ENCODE results near the gene TTC38.
A peak's percentile ranks its signal among the peaks of the same experiment; 100 is the strongest.

The TTC38 gene

DNA sequence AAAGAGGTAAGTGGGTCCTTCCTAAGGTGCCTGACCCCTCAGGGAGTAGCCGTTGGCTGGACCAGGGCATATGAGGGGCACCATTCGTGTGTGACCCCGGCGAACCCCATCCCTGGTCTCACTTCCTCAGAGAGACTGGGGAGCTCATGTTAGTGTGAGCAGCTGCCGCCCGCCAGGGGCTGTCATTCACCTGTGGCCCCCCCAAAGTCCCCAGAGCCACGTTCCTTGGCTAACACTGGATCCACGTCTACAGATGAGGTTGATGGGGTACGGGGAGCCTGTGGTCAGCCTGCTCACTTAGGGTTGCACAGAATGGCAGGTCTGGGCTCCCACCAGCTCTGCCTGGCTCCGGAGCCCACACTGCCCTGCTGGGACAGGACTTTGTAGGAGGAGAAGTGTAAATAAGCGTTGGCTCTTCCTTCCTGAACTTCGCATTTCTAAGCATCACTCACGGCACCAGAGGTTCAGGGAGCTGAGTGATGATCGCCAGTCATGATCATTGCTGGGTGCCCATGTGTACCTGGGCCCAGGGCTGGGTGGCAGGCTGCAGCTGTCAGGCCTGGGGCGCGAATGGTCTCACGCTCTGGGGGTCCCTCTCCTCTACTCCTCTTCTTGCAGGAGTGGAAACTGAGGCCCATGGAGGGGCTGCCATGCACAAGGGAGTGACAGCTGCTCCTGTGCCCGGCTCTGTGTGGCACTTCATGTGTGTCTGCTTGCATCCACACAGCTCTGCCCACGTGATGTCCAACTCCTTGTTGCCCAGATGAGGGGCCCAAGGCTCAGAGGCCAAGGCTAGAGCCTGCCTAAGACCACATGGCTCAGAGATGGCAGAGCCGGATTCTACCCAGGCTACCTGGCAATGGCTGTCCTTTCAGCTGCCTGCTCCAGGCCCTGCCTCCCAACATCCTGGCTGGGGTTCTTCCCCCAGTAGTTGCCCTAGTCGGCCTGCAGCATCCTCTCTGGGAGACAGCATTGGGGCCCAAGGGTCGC lies 11.1 kb downstream of the TTC38 start:
- Mint-ChIP-seq H3K27ac (no peak overlapping the region), H3K9me3 (no peaks in the 10 kb centered on the region), H3K36me3 (ENCODE audit: low read depth) (peaks cover 10% of the 10 kb centered on the region), H3K27me3 (no peaks in the 10 kb centered on the region), H3K4me1 (no peaks in the 10 kb centered on the region), H3K4me3 (no peak overlapping the region)
- ATAC-seq (no peak), DNase-seq (no peak)

- H3K36me3 Mint-ChIP-seq (ENCODE audit: low read depth) = peaks cover 16% of the 10 kb centered on the region
- ATAC-seq (no peak), DNase-seq (no peak)
- no peak overlapping the region for H3K4me3 Mint-ChIP-seq
- H3K4me1 Mint-ChIP-seq = no peaks in the 10 kb centered on the region
- no peak overlapping the region for H3K27ac Mint-ChIP-seq
- H3K9me3 Mint-ChIP-seq = no peaks in the 10 kb centered on the region
- H3K27me3 Mint-ChIP-seq = no peaks in the 10 kb centered on the region
Measured at GRCh38 chr22:46280063-46280817, 12.4 kb downstream of the TTC38 start.

DNA sequence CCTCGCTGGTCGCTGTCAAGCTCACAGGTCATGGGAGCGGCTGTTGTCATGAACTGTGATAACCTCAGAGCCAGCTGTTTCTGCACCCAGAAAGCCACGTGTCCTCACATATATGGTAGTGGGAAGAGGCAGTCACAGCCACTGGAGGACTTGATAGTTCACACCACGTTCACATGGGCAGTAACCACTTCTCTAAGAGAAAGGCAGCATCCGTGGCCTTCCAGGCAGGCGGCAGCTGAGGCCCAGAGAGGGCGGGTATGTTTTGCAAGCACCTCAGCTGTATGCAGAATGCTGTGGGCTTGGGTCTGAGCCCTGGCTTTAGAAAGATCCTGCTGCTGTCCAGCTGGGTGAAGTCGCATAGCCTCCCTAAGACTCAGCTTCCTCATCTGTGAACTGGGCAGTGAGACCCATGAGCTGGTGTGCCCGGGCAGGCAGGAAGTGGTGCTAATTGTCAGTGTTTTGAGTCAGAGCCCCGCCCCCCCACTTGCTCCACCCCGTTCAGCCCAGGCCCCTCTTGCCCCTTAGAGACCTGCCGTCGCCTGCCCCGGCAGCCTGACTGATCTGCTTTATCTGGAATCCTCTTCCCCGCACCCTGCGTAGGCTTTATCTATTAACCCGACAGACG lies 13.3 kb downstream of the TTC38 start:
- peaks cover 2% of the 10 kb centered on the region for H3K4me1 Mint-ChIP-seq
- H3K9me3 Mint-ChIP-seq = no peaks in the 10 kb centered on the region
- H3K27me3 Mint-ChIP-seq = no peaks in the 10 kb centered on the region
- peaks cover 11% of the 10 kb centered on the region for H3K36me3 Mint-ChIP-seq (ENCODE audit: low read depth)
- H3K27ac Mint-ChIP-seq = no peak overlapping the region
- peak; percentile 11 for ATAC-seq
- peak overlapping the region; percentile 15 for H3K4me3 Mint-ChIP-seq
- no peak for DNase-seq

DNA sequence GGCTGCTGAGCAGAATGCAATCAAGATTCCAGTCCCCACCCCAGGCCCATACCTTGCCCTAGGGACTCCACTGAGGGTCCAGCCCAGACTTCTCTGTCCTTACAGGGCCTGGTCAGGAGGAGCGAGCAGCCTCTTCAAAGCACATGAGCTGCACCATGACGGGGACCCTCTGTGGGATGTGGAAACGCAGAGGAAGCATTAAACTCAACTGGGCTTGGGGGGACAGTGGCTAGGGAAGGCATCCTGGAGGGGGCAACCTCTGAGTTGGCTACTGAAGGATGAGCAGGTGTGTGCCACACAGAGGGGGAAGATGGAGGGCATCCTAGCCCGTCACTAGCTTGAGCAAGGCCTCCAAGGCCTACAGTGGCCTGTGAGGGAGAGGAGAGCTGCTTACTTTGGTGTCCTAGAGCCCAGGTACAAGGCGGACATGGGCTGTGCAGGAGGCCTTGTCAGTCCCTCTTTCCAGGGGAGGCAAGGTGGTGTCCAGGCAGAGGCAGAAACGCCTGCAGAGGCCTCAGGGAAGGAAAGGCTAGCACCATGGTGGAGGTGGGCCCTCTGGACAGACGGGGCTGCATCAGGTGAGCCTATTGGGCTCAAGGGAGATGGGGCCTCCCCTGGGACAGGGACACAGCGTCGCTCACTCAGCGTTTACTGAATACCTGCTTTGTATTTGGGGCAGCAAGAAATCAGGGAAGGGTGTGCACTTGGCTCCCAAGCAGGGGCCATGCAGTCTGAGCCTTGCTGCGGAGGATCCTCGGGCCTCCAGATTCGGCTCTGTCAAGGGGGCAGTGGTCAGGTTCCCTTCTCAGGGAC lies 14.3 kb downstream of the TTC38 start:
- ATAC-seq (no peak), DNase-seq (no peak)
- H3K27ac Mint-ChIP-seq = no peak overlapping the region
- peaks cover 2% of the 10 kb centered on the region for H3K4me1 Mint-ChIP-seq
- H3K36me3 Mint-ChIP-seq (ENCODE audit: low read depth) = peaks cover 11% of the 10 kb centered on the region
- H3K9me3 Mint-ChIP-seq = no peaks in the 10 kb centered on the region
- no peak overlapping the region for H3K4me3 Mint-ChIP-seq
- H3K27me3 Mint-ChIP-seq = no peaks in the 10 kb centered on the region

DNA sequence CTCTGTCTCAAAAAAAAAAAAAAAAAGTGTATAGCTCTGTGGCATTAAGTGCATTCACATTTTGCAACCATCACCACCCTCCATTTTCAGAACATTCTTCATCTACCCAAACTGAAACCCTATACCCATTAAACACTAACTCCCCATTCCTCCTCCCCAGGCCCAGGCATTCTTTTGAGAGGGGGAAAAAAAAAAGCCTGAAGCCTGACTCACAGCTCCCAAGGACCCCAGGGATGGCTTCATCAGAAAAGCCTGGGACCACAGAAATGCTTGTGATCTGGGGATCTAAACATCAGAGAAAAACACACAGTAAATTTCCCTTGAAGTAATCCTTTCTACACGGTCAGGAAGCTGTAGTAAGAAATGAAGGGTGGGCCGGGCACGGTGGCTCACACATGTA lies 18.2 kb downstream of the TTC38 start:
- H3K4me3 Mint-ChIP-seq = no peak overlapping the region
- ATAC-seq = no peak

GRCh38 chr22:46286941-46287872 lies 19.4 kb downstream of the TTC38 start:
- DNase-seq (no peak), ATAC-seq (no peak)
- H3K36me3 Mint-ChIP-seq (ENCODE audit: low read depth) = peaks cover 10% of the 10 kb centered on the region
- H3K4me3 Mint-ChIP-seq = peak overlapping the region; percentile 75
- no peaks in the 10 kb centered on the region for H3K27me3 Mint-ChIP-seq
- H3K27ac Mint-ChIP-seq = peak overlapping the region; percentile 65
- H3K9me3 Mint-ChIP-seq = no peaks in the 10 kb centered on the region
- peaks cover 9% of the 10 kb centered on the region for H3K4me1 Mint-ChIP-seq

More for the DNA sequence above, 18.2 kb downstream of the TTC38 start:
- no peaks in the 10 kb centered on the region for H3K27me3 Mint-ChIP-seq
- no peak for DNase-seq
- H3K27ac Mint-ChIP-seq = no peak overlapping the region
- H3K9me3 Mint-ChIP-seq = no peaks in the 10 kb centered on the region
- peaks cover 9% of the 10 kb centered on the region for H3K36me3 Mint-ChIP-seq (ENCODE audit: low read depth)
- H3K4me1 Mint-ChIP-seq = peaks cover 9% of the 10 kb centered on the region

DNA sequence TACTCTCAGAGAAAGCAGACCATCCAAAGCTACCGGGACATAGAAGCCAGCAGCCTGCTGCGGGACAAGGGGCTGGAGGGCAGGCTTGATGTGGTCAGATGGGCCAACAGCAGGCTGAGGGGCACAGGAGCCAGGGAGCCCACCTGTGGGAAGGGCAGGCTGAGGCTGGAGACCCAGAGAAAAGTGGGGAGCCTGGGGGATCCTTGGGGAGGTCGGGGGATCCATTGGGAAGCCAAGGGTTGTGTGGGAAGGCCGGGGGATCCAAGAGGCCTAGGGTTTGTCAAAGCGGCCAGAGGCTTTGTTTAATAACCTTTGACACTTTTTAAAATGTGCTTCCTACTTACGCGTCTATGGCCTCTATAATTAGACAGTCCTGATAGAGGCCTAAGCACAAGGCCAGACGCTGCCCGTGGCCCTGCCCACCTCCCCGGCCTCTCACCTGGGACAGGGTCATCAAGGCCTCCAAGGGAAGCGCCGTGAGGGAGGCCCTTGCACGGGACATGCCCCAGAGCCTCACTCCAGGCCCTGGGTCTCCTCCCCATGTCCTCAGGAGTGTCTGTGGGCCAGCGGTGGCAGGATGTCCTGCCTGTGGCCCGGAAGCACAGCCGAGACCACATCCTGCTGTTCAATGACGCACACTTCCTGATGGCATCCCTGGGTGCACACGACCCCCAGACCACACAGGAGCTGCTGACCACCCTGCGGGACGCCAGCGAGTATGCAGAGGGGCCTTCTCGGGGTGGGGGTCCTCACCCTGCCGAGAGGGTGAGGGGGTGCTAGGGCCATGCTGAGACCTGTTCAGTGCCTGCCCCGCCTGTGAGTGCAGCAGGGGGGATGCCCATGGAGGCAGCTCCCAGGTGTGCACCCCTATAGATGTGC lies 20.3 kb downstream of the TTC38 start:
- ATAC-seq (peak; percentile 64), DNase-seq (peak; percentile 29)
- H3K27ac Mint-ChIP-seq = peak overlapping the region; percentile 65
- H3K27me3 Mint-ChIP-seq = no peaks in the 10 kb centered on the region
- peaks cover 12% of the 10 kb centered on the region for H3K4me1 Mint-ChIP-seq
- peak overlapping the region; percentile 75 for H3K4me3 Mint-ChIP-seq
- no peaks in the 10 kb centered on the region for H3K9me3 Mint-ChIP-seq
- peaks cover 14% of the 10 kb centered on the region for H3K36me3 Mint-ChIP-seq (ENCODE audit: low read depth)

DNA sequence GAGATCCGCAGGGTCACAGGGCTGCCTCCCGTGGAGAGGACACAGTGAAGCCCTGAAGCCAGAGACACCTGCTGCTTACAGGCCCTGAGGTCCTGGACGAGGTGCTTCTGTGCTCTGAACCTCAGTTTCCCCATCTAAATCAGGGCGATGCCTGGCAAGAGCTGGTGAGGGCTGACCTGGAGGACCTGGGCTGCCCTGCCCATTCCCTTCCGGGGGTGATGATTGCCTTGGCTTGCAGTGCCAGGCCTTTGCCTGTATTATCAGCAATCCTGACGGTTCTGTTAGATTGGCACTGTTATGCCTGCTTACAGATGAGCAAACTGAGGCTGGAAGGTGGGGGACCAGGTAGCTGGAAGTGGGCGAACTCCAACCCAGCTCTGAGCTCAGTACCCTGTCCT lies 21.0 kb downstream of the TTC38 start:
- H3K27me3 Mint-ChIP-seq = no peaks in the 10 kb centered on the region
- no peak for DNase-seq
- no peaks in the 10 kb centered on the region for H3K9me3 Mint-ChIP-seq
- no peak for ATAC-seq
- peak overlapping the region; percentile 75 for H3K4me3 Mint-ChIP-seq
- H3K4me1 Mint-ChIP-seq = peaks cover 18% of the 10 kb centered on the region
- H3K36me3 Mint-ChIP-seq (ENCODE audit: low read depth) = peaks cover 14% of the 10 kb centered on the region
- no peak overlapping the region for H3K27ac Mint-ChIP-seq

- Mint-ChIP-seq H3K27me3 (no peaks in the 10 kb centered on the region), H3K4me3 (no peak overlapping the region), H3K36me3 (ENCODE audit: low read depth) (peaks cover 9% of the 10 kb centered on the region), H3K9me3 (no peaks in the 10 kb centered on the region), H3K4me1 (peaks cover 18% of the 10 kb centered on the region), H3K27ac (no peak overlapping the region)
- DNase-seq (no peak), ATAC-seq (no peak)
Measured at GRCh38 chr22:46289244-46289891, 21.6 kb downstream of the TTC38 start.

GRCh38 chr22:46290121-46290842 lies 22.5 kb downstream of the TTC38 start:
- Mint-ChIP-seq H3K9me3 (no peaks in the 10 kb centered on the region), H3K4me3 (no peak overlapping the region), H3K4me1 (peaks cover 24% of the 10 kb centered on the region), H3K36me3 (ENCODE audit: low read depth) (peaks cover 6% of the 10 kb centered on the region), H3K27me3 (no peaks in the 10 kb centered on the region), H3K27ac (no peak overlapping the region)
- ATAC-seq = no peak
- no peak for DNase-seq

- Mint-ChIP-seq H3K4me1 (peaks cover 27% of the 10 kb centered on the region), H3K27me3 (no peaks in the 10 kb centered on the region), H3K27ac (no peak overlapping the region), H3K9me3 (no peaks in the 10 kb centered on the region), H3K36me3 (ENCODE audit: low read depth) (peaks cover 5% of the 10 kb centered on the region), H3K4me3 (no peak overlapping the region)
- ATAC-seq (no peak), DNase-seq (no peak)
Measured at GRCh38 chr22:46290843-46291785, 23.3 kb downstream of the TTC38 start.
